Neural progenitor cell (in vitro differentiated cells): ENCODE measurements around the gene IREB2. TPM values are rescaled to one million over a fixed set of nuclear protein-coding genes. Genes with fewer than 3 reads are reported as not detected.
A peak's percentile ranks its signal among the peaks of the same experiment; 100 is the strongest.

Experiments used
- DNase-seq: peaks from one replicate; pipeline ENCODE4 v3.0.0-alpha.2; 2016; ENCODE audit warnings: low spot score
- H2AFZ ChIP-seq: fragments of 200-600 bp; sonication (generic); replicated peaks from 2 replicates; pipeline ENCODE4 v1.6.1; 2016; ENCODE audit warnings: antibody characterized with exemption
- H3F3A ChIP-seq: fragments of 200-600 bp; sonication (generic); 2 replicates; pipeline ENCODE4 v1.6.1; 2016; ENCODE audit warnings: antibody characterized with exemption, low read depth
- H3K27ac ChIP-seq: fragments of 200-600 bp; sonication (generic); 2 replicates; pipeline ENCODE4 v1.5.1; 2016; ENCODE audit warnings: mild to moderate bottlenecking
- H3K27me3 ChIP-seq: fragments of 200-600 bp; sonication (generic); 2 replicates; pipeline ENCODE4 v1.6.1; 2016; ENCODE audit warnings: mild to moderate bottlenecking, moderate library complexity
- H3K36me3 ChIP-seq: fragments of 200-600 bp; sonication (generic); 2 replicates; pipeline ENCODE4 v1.5.1; 2016
- H3K4me1 ChIP-seq: fragments of 200-600 bp; sonication (generic); 2 replicates; pipeline ENCODE4 v1.6.1; 2016; ENCODE audit warnings: mixed run types
- H3K4me2 ChIP-seq: fragments of 200-600 bp; sonication (generic); 2 replicates; pipeline ENCODE4 v1.6.1; 2016
- H3K4me3 ChIP-seq: fragments of 200-600 bp; sonication (generic); 2 replicates; pipeline ENCODE4 v1.5.1; 2016
- H3K79me2 ChIP-seq: fragments of 200-600 bp; sonication (generic); 2 replicates; pipeline ENCODE4 v1.6.1; 2016; ENCODE audit warnings: low read depth
- H3K9ac ChIP-seq: fragments of 200-600 bp; sonication (generic); 2 replicates; pipeline ENCODE4 v1.6.1; 2016
- H3K9me3 ChIP-seq: fragments of 200-600 bp; sonication (generic); 2 replicates; pipeline ENCODE4 v1.5.1; 2016; ENCODE audit warnings: low read depth
- H4K20me1 ChIP-seq: fragments of 200-600 bp; sonication (generic); 2 replicates; pipeline ENCODE4 v1.6.1; 2016; ENCODE audit warnings: low read depth
- H3K27ac Mint-ChIP-seq: 3 replicates; pipeline ENCODE4 v1.8.0; 2021; ENCODE audit warnings: mixed read lengths
- H3K27me3 Mint-ChIP-seq: 2 replicates; pipeline ENCODE4 v1.8.0; 2022; ENCODE audit warnings: low read depth, mild to moderate bottlenecking, inconsistent platforms, moderate library complexity, mixed read lengths; ENCODE audit not compliant: insufficient read depth
- H3K36me3 Mint-ChIP-seq: 3 replicates; pipeline ENCODE4 v1.8.0; 2021; ENCODE audit warnings: mixed read lengths
- H3K4me1 Mint-ChIP-seq: 3 replicates; pipeline ENCODE4 v1.8.0; 2021; ENCODE audit warnings: mixed read lengths
- H3K4me3 Mint-ChIP-seq: 3 replicates; pipeline ENCODE4 v1.8.0; 2021; ENCODE audit warnings: mild to moderate bottlenecking, moderate library complexity, mixed read lengths
- H3K9me3 Mint-ChIP-seq: 3 replicates; pipeline ENCODE4 v1.8.0; 2020; ENCODE audit warnings: mixed read lengths
- EZH2 ChIP-seq: fragments of 200-600 bp; sonication (generic); IDR thresholded peaks from 2 replicates; pipeline ENCODE4 v1.6.1; 2017; ENCODE audit warnings: antibody characterized with exemption, mild to moderate bottlenecking, moderate library complexity
- EZH2phosphoT487 ChIP-seq: fragments of 200-600 bp; sonication (generic); IDR thresholded peaks from 2 replicates; pipeline ENCODE4 v1.6.1; 2017; ENCODE audit warnings: antibody characterized with exemption
- total RNA-seq: library from RNA; depleted of rRNA; stranded (reverse); fragments of >200 nt; gene quantifications from 2 replicates; pipeline ENCODE4 v1.2.3, GENCODE V29; 2015; ENCODE audit warnings: low replicate concordance
- TF ChIP-seq, protein P1 (sequence below): fragments of 200-600 bp; sonication (generic); IDR thresholded peaks from 2 replicates; pipeline ENCODE4 v1.5.1; 2017; ENCODE audit warnings: antibody characterized with exemption, mild to moderate bottlenecking

Gene IREB2
- total RNA-seq, 1 donor from 2014 or later = 87.7 TPM

- H3F3A ChIP-seq = no peaks in the 10 kb centered on the region
- no peak overlapping the region for H3K9ac ChIP-seq
- no peaks in the 10 kb centered on the region for H3K36me3 Mint-ChIP-seq
- H3K4me1 Mint-ChIP-seq = peaks cover 5% of the 10 kb centered on the region
- no peak overlapping the region for H3K4me2 ChIP-seq
- no peak for DNase-seq
- H3K27me3 Mint-ChIP-seq = peaks cover 3% of the 10 kb centered on the region
- no peaks in the 10 kb centered on the region for H3K79me2 ChIP-seq
- H3K27ac ChIP-seq = no peak overlapping the region
- TF ChIP-seq EZH2phosphoT487 = no peak
- TF ChIP-seq EZH2 = no peak
- TF ChIP-seq, protein P1, sequence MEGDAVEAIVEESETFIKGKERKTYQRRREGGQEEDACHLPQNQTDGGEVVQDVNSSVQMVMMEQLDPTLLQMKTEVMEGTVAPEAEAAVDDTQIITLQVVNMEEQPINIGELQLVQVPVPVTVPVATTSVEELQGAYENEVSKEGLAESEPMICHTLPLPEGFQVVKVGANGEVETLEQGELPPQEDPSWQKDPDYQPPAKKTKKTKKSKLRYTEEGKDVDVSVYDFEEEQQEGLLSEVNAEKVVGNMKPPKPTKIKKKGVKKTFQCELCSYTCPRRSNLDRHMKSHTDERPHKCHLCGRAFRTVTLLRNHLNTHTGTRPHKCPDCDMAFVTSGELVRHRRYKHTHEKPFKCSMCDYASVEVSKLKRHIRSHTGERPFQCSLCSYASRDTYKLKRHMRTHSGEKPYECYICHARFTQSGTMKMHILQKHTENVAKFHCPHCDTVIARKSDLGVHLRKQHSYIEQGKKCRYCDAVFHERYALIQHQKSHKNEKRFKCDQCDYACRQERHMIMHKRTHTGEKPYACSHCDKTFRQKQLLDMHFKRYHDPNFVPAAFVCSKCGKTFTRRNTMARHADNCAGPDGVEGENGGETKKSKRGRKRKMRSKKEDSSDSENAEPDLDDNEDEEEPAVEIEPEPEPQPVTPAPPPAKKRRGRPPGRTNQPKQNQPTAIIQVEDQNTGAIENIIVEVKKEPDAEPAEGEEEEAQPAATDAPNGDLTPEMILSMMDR = no peak
- H3K4me3 Mint-ChIP-seq = no peak overlapping the region
- no peak overlapping the region for H3K27ac Mint-ChIP-seq
- H3K27me3 ChIP-seq = peaks cover 3% of the 10 kb centered on the region
- H3K36me3 ChIP-seq = no peaks in the 10 kb centered on the region
- no peaks in the 10 kb centered on the region for H3K9me3 ChIP-seq
- no peaks in the 10 kb centered on the region for H3K9me3 Mint-ChIP-seq
- H3K4me1 ChIP-seq = no peaks in the 10 kb centered on the region
- H4K20me1 ChIP-seq = no peaks in the 10 kb centered on the region
- no peak overlapping the region for H3K4me3 ChIP-seq
- H2AFZ ChIP-seq = no peak overlapping the region
Measured at GRCh38 chr15:78425643-78426042, 12.4 kb upstream of the IREB2 start.

DNA sequence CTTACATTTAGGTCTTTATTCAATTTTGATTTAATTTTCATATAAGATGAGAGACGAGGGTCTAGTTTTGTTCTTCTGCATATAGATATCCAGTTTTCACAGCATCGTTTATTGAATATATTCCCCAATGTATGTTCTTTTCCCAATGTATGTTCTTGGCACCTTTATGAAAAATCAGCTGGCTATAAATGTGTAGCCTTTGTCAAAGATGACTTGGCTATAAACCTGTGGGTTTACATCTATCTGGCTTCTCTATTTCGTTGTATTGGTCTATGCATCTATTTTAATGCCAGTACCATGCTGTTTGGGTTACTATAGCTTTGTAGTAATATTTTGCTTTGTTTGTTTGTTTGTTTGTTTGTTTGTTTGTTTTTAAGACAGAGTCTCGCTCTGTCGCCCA lies 11.7 kb upstream of the IREB2 start:
- TF ChIP-seq EZH2phosphoT487 = no peak
- H3K4me1 Mint-ChIP-seq = peaks cover 5% of the 10 kb centered on the region
- no peaks in the 10 kb centered on the region for H3K79me2 ChIP-seq
- H3K4me3 ChIP-seq = no peak overlapping the region
- H3K4me2 ChIP-seq = no peak overlapping the region
- no peaks in the 10 kb centered on the region for H3K9me3 Mint-ChIP-seq
- H3K27ac Mint-ChIP-seq = no peak overlapping the region
- no peaks in the 10 kb centered on the region for H3K36me3 Mint-ChIP-seq
- no peaks in the 10 kb centered on the region for H3K9me3 ChIP-seq
- no peaks in the 10 kb centered on the region for H4K20me1 ChIP-seq
- H3K4me1 ChIP-seq = no peaks in the 10 kb centered on the region
- peaks cover 3% of the 10 kb centered on the region for H3K27me3 ChIP-seq
- no peak for DNase-seq
- no peak overlapping the region for H2AFZ ChIP-seq
- no peaks in the 10 kb centered on the region for H3F3A ChIP-seq
- no peak overlapping the region for H3K9ac ChIP-seq
- H3K27ac ChIP-seq = no peak overlapping the region
- H3K27me3 Mint-ChIP-seq = peaks cover 3% of the 10 kb centered on the region
- H3K4me3 Mint-ChIP-seq = no peak overlapping the region
- H3K36me3 ChIP-seq = no peaks in the 10 kb centered on the region

DNA sequence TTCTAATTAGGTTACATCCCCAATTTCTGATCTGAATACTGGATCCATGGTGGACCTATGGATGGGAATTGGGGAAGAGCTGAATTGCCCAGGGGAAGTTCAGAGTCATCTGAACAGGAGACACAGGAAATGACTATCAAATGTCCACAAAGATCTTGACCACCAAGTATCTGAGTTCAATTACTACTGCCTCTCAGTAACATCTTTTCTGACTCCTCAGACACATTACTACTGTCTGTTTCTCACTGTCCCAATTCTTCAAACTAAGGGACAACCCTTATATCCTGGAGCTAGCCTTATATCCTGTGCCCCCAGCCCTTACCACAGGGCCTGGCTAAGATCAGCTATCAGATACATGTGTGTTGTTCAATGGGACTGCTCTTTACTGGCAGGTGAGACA lies 10.1 kb upstream of the IREB2 start:
- H3K9ac ChIP-seq = no peak overlapping the region
- no peaks in the 10 kb centered on the region for H3K4me1 ChIP-seq
- peaks cover 3% of the 10 kb centered on the region for H3K27me3 ChIP-seq
- TF ChIP-seq, protein P1 = no peak
- TF ChIP-seq EZH2 = no peak
- TF ChIP-seq EZH2phosphoT487 = no peak
- H3K9me3 Mint-ChIP-seq = no peaks in the 10 kb centered on the region
- H3K36me3 Mint-ChIP-seq = no peaks in the 10 kb centered on the region
- no peaks in the 10 kb centered on the region for H3K4me1 Mint-ChIP-seq
- H4K20me1 ChIP-seq = no peaks in the 10 kb centered on the region
- H3F3A ChIP-seq = no peaks in the 10 kb centered on the region
- no peaks in the 10 kb centered on the region for H3K9me3 ChIP-seq
- H3K27ac Mint-ChIP-seq = no peak overlapping the region
- no peak overlapping the region for H3K4me2 ChIP-seq
- H3K27me3 Mint-ChIP-seq = peaks cover 5% of the 10 kb centered on the region
- H3K4me3 ChIP-seq = no peak overlapping the region
- no peaks in the 10 kb centered on the region for H3K36me3 ChIP-seq
- DNase-seq = no peak
- H3K4me3 Mint-ChIP-seq = no peak overlapping the region
- H3K79me2 ChIP-seq = no peaks in the 10 kb centered on the region
- H2AFZ ChIP-seq = no peak overlapping the region
- no peak overlapping the region for H3K27ac ChIP-seq

DNA sequence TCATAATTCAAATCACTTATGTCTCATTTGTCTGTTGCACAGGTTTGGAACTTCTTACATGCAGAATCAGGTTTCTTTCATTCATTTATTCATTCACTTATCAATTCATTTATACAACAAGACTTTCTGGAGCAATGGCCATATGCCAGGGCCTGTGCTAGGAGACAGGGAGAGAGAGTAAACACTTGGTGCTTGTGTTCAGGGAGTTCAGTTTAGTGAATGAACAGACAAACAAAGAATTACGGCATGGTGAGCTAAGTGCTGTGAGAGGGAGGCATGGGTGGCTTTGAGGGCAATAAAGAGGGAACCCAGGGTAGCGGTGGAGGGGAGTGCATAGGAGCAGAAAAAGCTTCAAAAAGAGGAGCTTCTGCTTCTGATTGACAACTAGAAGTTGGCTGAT lies 8.5 kb upstream of the IREB2 start:
- no peak for DNase-seq
- Mint-ChIP-seq H3K27ac (no peak overlapping the region), H3K27me3 (peaks cover 4% of the 10 kb centered on the region), H3K4me1 (no peaks in the 10 kb centered on the region), H3K36me3 (no peaks in the 10 kb centered on the region), H3K4me3 (no peak overlapping the region), H3K9me3 (no peaks in the 10 kb centered on the region)
- H3K4me1 ChIP-seq = no peaks in the 10 kb centered on the region
- peaks cover 3% of the 10 kb centered on the region for H3F3A ChIP-seq
- H4K20me1 ChIP-seq = no peaks in the 10 kb centered on the region
- TF ChIP-seq EZH2phosphoT487 = no peak
- TF ChIP-seq, protein P1 = no peak
- TF ChIP-seq EZH2 = no peak
- no peak overlapping the region for H3K9ac ChIP-seq
- no peak overlapping the region for H3K4me2 ChIP-seq
- H3K79me2 ChIP-seq = no peaks in the 10 kb centered on the region
- no peaks in the 10 kb centered on the region for H3K9me3 ChIP-seq
- peaks cover 3% of the 10 kb centered on the region for H3K27me3 ChIP-seq
- no peaks in the 10 kb centered on the region for H3K36me3 ChIP-seq
- no peak overlapping the region for H3K4me3 ChIP-seq
- peak overlapping the region; percentile 12 for H2AFZ ChIP-seq
- H3K27ac ChIP-seq = no peak overlapping the region
